IMR-90 (cell line): ENCODE measurements around the gene SKIL. TPM values are rescaled to one million over a fixed set of nuclear protein-coding genes. Genes with fewer than 3 reads are reported as not detected.

Experiments
- ATAC-seq: fragments of 200-7000 bp; cut with Tn5 transposase; 2 replicates; pipeline ENCODE4 v1.9.1; 2020; ENCODE audit warnings: low read depth, mild to moderate bottlenecking, moderate library complexity
- BruUV-seq: library from RNA; stranded (reverse); fragments of 400-500 nt; replicated peaks from 2 replicates; lab custom pipeline; 2021; lab: Mats Ljungman, UMichigan
- CTCF ChIA-PET: fragments of 300-600 bp; formaldehyde crosslinking; extraction: SDS; loops from one replicate; lab custom pipeline; 2021; ENCODE audit warnings: antibody characterized with exemption; lab: Yijun Ruan, JAX
- POLR2A ChIA-PET: fragments of 300-600 bp; sonication (Branson Sonifier 250); formaldehyde crosslinking; loops from one replicate; lab custom pipeline; 2022; ENCODE audit warnings: antibody characterized with exemption; ENCODE audit not compliant: unreplicated experiment; lab: Charles Lee
- DNase-seq: peaks from one replicate; pipeline ENCODE4 v3.0.0; 2013
- H2AFZ ChIP-seq: replicated peaks from 2 replicates; pipeline ENCODE3; 2013; ENCODE audit warnings: low read length, mild to moderate bottlenecking; ENCODE audit not compliant: poor library complexity
- H2AK5ac ChIP-seq: 2 replicates; pipeline ENCODE4 v1.6.1; 2013; ENCODE audit warnings: low read depth, low read length, inconsistent platforms
- H2AK9ac ChIP-seq: replicated peaks from 2 replicates; pipeline ENCODE3; 2013; ENCODE audit warnings: mild to moderate bottlenecking, low read depth, low read length, moderate library complexity; ENCODE audit not compliant: poor library complexity
- H2BK120ac ChIP-seq: 2 replicates; pipeline ENCODE4 v1.6.1; 2013; ENCODE audit warnings: low read depth, low read length, inconsistent platforms
- H2BK15ac ChIP-seq: 3 replicates; pipeline ENCODE4 v1.6.1; 2013; ENCODE audit warnings: low read depth, low read length, inconsistent platforms
- H2BK20ac ChIP-seq: 2 replicates; pipeline ENCODE4 v1.6.1; 2013; ENCODE audit warnings: low read depth, mild to moderate bottlenecking, inconsistent platforms, low read length, moderate library complexity
- H2BK5ac ChIP-seq: 2 replicates; pipeline ENCODE4 v1.6.1; 2013; ENCODE audit warnings: mild to moderate bottlenecking, low read depth, low read length, inconsistent platforms; ENCODE audit not compliant: poor library complexity, severe bottlenecking
- H3K14ac ChIP-seq: replicated peaks from 2 replicates; pipeline ENCODE4 v1.6.1; 2013; ENCODE audit warnings: low read depth, low read length, inconsistent platforms
- H3K18ac ChIP-seq: 2 replicates; pipeline ENCODE4 v1.6.1; 2013; ENCODE audit warnings: low read depth, low read length, control low read depth
- H3K23ac ChIP-seq: 2 replicates; pipeline ENCODE4 v1.6.1; 2013; ENCODE audit warnings: low read depth, low read length, inconsistent platforms
- H3K27ac ChIP-seq: 2 replicates; pipeline ENCODE4 v1.5.1; 2013; ENCODE audit warnings: mild to moderate bottlenecking, control low read depth, low read length; ENCODE audit not compliant: insufficient read depth
- H3K27me3 ChIP-seq: 2 replicates; pipeline ENCODE4 v1.6.1; 2013; ENCODE audit warnings: low read length; ENCODE audit not compliant: control insufficient read depth, insufficient read depth
- H3K36me3 ChIP-seq: 2 replicates; pipeline ENCODE4 v1.6.1; 2013; ENCODE audit warnings: low read length, mixed read lengths; ENCODE audit not compliant: control insufficient read depth, insufficient read depth
- H3K4ac ChIP-seq: 2 replicates; pipeline ENCODE4 v1.6.1; 2013; ENCODE audit warnings: low read depth, low read length, inconsistent platforms
- H3K4me1 ChIP-seq: 2 replicates; pipeline ENCODE4 v1.6.1; 2013; ENCODE audit warnings: low read length, mixed read lengths; ENCODE audit not compliant: control insufficient read depth, insufficient read depth
- H3K4me2 ChIP-seq: 2 replicates; pipeline ENCODE4 v1.6.1; 2013; ENCODE audit warnings: low read depth, mild to moderate bottlenecking, control low read depth, low read length, moderate library complexity
- H3K4me3 ChIP-seq: 2 replicates; pipeline ENCODE4 v1.5.1; 2013; ENCODE audit warnings: low read depth, mild to moderate bottlenecking, control low read depth, low read length, moderate library complexity; ENCODE audit not compliant: insufficient read depth
- H3K56ac ChIP-seq: 2 replicates; pipeline ENCODE4 v1.6.1; 2013; ENCODE audit warnings: low read length, inconsistent platforms; ENCODE audit not compliant: insufficient read depth; ENCODE audit errors: extremely low read depth
- H3K79me1 ChIP-seq, 2 experiments: 2 replicates each; pipeline ENCODE4 v1.6.1; 2013; ENCODE audit warnings: low read length in 2 of 2, inconsistent platforms in 1 of 2, low read depth in 1 of 2
- H3K9ac ChIP-seq: 2 replicates; pipeline ENCODE4 v1.6.1; 2013; ENCODE audit warnings: low read depth, low read length, control low read depth
- H3K9me1 ChIP-seq: 2 replicates; pipeline ENCODE4 v1.6.1; 2013; ENCODE audit warnings: low read length, inconsistent platforms; ENCODE audit not compliant: insufficient read depth
- H3K9me3 ChIP-seq: 2 replicates; pipeline ENCODE4 v1.6.1; 2013; ENCODE audit warnings: low read length; ENCODE audit not compliant: control insufficient read depth, insufficient read depth
- H4K20me1 ChIP-seq: 2 replicates; pipeline ENCODE4 v1.6.1; 2013; ENCODE audit warnings: low read length, inconsistent platforms; ENCODE audit not compliant: insufficient read depth
- H4K5ac ChIP-seq: 2 replicates; pipeline ENCODE4 v1.6.1; 2013; ENCODE audit warnings: mild to moderate bottlenecking, low read depth, low read length, control low read depth
- H4K8ac ChIP-seq, 2 experiments: 2 replicates each; pipeline ENCODE4 v1.6.1; 2013; ENCODE audit warnings: low read depth in 2 of 2, low read length in 2 of 2, control low read depth in 1 of 2, inconsistent platforms in 1 of 2
- H4K91ac ChIP-seq: 2 replicates; pipeline ENCODE4 v1.6.1; 2013; ENCODE audit warnings: low read depth, low read length, inconsistent platforms; ENCODE audit not compliant: insufficient read depth
- MAFK ChIP-seq: IDR thresholded peaks from 2 replicates; pipeline ENCODE4 v1.6.1; 2012; ENCODE audit warnings: low read depth, low read length, improper control_type of control experiment
- RAD21 ChIP-seq: IDR thresholded peaks from 2 replicates; pipeline ENCODE4 v1.6.1; 2012; ENCODE audit warnings: low read length, improper control_type of control experiment
- WGBS, 2 experiments: methylation state at CpG; one replicate each; pipeline versions ENCODE4 v1.1.5 to v1.1.7; 2013; ENCODE audit warnings: missing lambda C conversion rate in 2 of 2; ENCODE audit not compliant: insufficient read length in 1 of 2; ENCODE audit errors: extremely low coverage in 2 of 2; 5-methylcytosine and 5-hydroxymethylcytosine counted together
- dilution Hi-C: fragments of 300-500 bp; cut with HindIII; formaldehyde crosslinking; loops from one replicate; pipeline ENCODE4 v1.14.3; 2018; ENCODE audit warnings: low sequenced_read_pairs; ENCODE audit not compliant: unreplicated experiment
- in situ Hi-C: fragments of 300-500 bp; cut with MboI; formaldehyde crosslinking; loops from 3 replicates; pipeline ENCODE4 v1.14.3; 2019; ENCODE audit warnings: low sequenced_read_pairs, inconsistent platforms, mixed read lengths
- intact Hi-C: fragments of 100-400 bp; cut with micrococcal nuclease; formaldehyde crosslinking; loops from 2 replicates; pipeline ENCODE4 v1.10.0; 2022
- polyA plus RNA-seq, 3 experiments: library from polyadenylated mRNA; depleted of rRNA; stranded (reverse); fragments of >200 nt; gene quantifications; 2 replicates each; pipeline ENCODE4 v1.2.3, GENCODE V29; 2012; ENCODE audit warnings: low replicate concordance in 1 of 3
- total RNA-seq: library from RNA; depleted of rRNA; stranded (reverse); fragments of >200 nt; gene quantifications from 2 replicates; pipeline ENCODE4 v1.2.3, GENCODE V29; 2012

SKIL gene
- total and polyA plus RNA-seq, 2 of the 4 experiments (the other 2 are of a cell fraction) = 9.2 to 55.9 TPM

DNA sequence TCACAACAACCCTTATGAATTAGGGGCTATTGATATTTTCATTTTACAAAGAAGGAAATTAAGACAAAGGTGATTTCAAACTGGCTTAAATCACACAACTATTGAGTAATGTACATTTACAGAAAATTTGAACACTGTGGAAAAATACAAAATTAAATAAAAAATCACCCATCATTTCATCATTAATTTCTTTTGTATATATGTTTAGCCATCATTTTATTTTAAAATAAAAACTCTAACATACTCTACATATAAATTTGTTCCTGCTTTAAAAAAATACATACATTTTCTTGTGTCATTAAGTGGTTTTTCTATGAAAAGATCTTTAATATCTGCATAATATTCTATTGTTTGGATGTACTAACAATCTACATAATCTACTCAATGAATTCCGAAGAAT lies 81.3 kb downstream of the SKIL start:
- in situ Hi-C loops (no loop called here), intact Hi-C loops (no loop called here), dilution Hi-C loops (no loop called here)
- Histone ChIP-seq H3K4me3 (no peak overlapping the region), H4K91ac (no peak overlapping the region), H3K27ac (no peak overlapping the region), H4K8ac (no peak overlapping the region), H3K4ac (no peak overlapping the region), H4K20me1 (peaks cover 5% of the 10 kb centered on the region; the same call in 1 of the 2 replicates), H3K9me3 (no peaks in the 10 kb centered on the region), H3K36me3 (peaks cover 30% of the 10 kb centered on the region), H3K56ac (no peak overlapping the region), H2AK9ac (no peak overlapping the region), H2AFZ (no peak overlapping the region), H2AK5ac (no peak overlapping the region), H3K27me3 (no peaks in the 10 kb centered on the region), H3K23ac (no peak overlapping the region), H2BK20ac (no peak overlapping the region), H3K9ac (no peak overlapping the region), H3K14ac (no peak overlapping the region), H3K4me2 (no peak overlapping the region), H2BK15ac (no peak overlapping the region), H3K9me1 (peaks cover 14% of the 10 kb centered on the region), H2BK120ac (no peak overlapping the region), H4K5ac (no peak overlapping the region), H2BK5ac (no peak overlapping the region), H3K18ac (no peak overlapping the region), H3K79me1 (peaks cover 0 to 15% of the 10 kb centered on the region in 2 experiments; a peak in 1 of 4 replicates), H3K4me1 (peaks cover 6% of the 10 kb centered on the region; the same call in 1 of the 2 replicates)
- TF ChIP-seq MAFK = 0 out of 2 replicates have a peak, but pooled peaks have one; percentile 3
- no peak for TF ChIP-seq RAD21
- POLR2A ChIA-PET = no interaction called here
- WGBS, 2 experiments = no CpG with 5 or more reads among the region's 1 CpG
- CTCF ChIA-PET = no interaction called here
- DNase-seq = no peak
- BruUV-seq = no TSS peak
- no peak for ATAC-seq
